Measurements from ENCODE around the gene ZNF619.

The ZNF619 gene

GRCh38 chr3:40465456-40465855, 11.5 kb upstream of the ZNF619 start:
- no peak for DNase-seq (ENCODE audit: low spot score)

DNA sequence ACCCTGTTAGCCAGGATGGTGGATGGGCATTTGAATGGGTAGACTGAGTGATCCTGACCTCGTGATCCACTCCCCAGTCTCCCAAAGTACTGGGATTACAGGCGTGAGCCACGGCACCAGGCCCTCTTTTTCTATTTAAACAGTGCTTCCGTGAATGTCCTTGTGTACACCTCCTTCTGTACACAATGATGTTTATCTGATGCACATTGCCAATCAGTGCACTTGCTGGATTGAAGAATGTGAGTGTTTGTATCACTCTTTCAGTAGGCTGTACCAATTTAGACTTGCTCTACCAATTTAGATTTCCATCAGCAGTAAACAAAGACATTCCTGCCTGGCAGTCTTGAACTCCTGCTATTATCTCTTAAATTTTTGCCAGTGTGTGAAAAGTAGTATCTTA, 8.9 kb upstream of the ZNF619 start:
- no peak for DNase-seq (ENCODE audit: low spot score)

DNA sequence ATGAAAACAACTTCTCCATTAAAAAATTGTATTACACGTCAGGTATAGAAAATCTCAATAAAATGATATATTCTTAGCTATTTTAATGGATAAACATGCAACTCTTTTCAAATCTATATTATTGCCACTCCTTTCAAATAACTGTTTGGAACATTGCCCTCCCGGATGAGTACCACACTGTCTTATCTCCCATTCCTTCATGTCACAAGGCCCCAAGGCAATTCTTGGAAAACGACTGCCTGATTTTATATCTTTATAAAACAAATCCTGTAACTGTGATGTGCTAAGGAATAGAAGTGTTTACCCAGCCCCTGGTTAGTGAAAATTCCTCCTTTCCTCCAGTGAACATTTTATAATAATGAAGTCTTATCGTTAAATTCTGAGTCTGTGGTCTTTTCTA, 6.2 kb upstream of the ZNF619 start:
- DNase-seq (ENCODE audit: low spot score): no peak

DNA sequence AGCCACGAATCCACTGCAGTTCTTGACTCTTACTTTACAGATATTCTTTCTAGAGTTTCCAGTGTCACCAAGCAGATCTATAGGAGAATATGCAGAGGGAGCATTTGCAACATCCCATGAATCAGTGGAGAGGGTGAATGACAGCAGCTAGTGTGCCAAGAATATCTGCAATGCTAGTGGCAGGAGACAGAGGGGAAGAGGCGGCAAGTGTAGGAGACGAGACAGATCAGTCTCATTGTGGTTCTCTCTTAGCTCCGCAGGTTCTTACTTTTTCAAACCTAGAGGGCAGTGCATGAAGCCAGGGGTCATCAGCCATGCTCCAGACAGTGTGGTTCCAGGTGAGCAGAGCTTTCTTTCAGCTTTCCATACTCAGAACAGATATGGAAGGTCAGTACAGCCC, 744 bp downstream of the ZNF619 start:
- peak; percentile 69 for DNase-seq (ENCODE audit: low spot score)

DNA sequence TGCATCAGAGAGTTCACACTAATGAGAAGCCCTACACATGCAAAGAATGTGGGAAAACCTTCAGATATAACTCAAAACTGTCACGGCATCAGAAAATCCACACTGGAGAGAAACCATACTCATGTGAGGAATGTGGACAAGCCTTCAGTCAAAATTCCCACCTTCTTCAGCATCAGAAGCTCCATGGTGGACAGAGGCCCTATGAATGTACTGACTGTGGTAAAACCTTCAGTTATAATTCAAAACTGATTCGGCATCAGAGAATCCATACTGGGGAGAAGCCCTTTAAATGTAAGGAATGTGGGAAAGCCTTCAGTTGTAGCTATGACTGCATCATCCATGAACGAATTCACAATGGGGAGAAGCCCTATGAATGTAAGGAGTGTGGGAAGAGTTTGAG, 10.2 kb downstream of the ZNF619 start:
- no peak for DNase-seq (ENCODE audit: low spot score)

- DNase-seq (ENCODE audit: low spot score): no peak
These were observed 14.0 kb downstream of the ZNF619 start for GRCh38 chr3:40490916-40491315.

DNA sequence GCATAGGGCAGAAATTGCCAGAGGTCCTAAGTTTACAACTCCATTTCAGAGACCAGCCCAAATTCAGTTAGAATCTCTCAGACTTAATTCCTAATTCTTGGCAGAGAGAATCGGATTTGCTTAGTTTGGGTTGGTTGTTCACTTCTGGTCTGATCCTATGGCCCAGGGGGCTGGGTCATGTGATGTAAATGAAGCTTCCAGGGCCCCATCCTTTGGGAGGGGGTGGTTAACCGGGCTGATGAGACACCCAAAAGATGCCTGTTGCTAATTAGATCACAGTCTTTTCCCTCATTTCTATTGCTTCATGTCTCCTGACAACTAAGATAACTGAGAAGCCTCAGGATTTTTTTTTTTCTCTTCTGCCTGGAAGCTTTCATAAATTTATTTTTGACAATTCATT, 17.8 kb downstream of the ZNF619 start:
- no peak for DNase-seq (ENCODE audit: low spot score)

GRCh38 chr3:40497288-40497687, 20.4 kb downstream of the ZNF619 start:
- DNase-seq (ENCODE audit: low spot score): no peak

GRCh38 chr3:40499952-40500351, 23.0 kb downstream of the ZNF619 start:
- DNase-seq (ENCODE audit: low spot score): no peak

- DNase-seq (ENCODE audit: low spot score): no peak
These were observed 25.1 kb downstream of the ZNF619 start for GRCh38 chr3:40502034-40502433.

- DNase-seq (ENCODE audit: low spot score): no peak
These were observed 27.9 kb downstream of the ZNF619 start for GRCh38 chr3:40504636-40505430.

DNA sequence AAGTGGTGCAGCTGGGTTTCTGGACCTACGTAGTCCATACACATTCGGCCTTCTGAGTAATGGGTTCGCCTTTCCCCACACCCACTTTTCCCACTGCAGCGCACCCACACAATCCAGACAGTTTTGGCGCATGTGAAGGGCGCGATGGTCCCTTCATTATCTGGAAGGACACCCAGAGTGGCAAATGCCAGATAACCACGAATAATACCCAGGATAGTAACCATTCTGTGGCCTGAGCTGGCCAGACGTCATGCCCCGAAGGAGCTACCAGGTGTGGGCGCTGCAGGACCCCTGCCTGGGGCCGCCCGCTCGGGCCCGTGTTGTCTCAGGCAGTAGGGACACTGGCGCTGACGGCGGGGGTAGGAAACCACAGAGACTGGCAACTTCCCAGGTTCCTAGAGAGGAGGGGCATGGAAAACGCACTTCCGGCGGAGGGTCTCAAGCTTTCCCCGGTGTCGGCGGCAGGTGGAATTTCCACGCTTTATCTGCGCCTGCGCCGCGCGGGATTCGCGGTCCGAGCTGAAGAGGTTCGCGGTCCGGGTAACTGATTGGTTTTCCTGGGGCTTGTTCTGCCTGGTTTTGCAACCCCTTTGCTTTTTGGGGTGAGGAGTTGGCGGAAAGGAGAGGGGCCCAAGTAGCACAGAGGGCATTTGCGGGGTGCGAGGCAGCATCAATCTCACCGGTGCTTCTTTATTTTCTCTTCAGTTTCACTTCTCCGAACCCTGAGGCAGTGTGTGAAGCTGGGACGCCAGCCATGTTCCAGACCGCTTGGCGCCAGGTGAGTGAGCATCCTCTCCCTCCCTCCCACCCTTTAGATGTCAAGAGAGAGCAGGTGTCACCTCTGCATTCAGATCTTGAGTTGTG, 28.9 kb downstream of the ZNF619 start, which contains the start of gene ZNF620:
ZNF620 (plus strand) TSS at position 441 of the 864 bp plus-strand sequence; CDS start at position 755, 314 bp downstream.
- peak; percentile 77 for DNase-seq (ENCODE audit: low spot score)

- DNase-seq (ENCODE audit: low spot score): no peak
These were observed 34.3 kb downstream of the ZNF619 start for GRCh38 chr3:40511031-40511718.

- DNase-seq (ENCODE audit: low spot score): no peak
These were observed 39.3 kb downstream of the ZNF619 start for GRCh38 chr3:40516201-40516600.

GRCh38 chr3:40518067-40518466, 41.1 kb downstream of the ZNF619 start:
- DNase-seq (ENCODE audit: low spot score): no peak

DNA sequence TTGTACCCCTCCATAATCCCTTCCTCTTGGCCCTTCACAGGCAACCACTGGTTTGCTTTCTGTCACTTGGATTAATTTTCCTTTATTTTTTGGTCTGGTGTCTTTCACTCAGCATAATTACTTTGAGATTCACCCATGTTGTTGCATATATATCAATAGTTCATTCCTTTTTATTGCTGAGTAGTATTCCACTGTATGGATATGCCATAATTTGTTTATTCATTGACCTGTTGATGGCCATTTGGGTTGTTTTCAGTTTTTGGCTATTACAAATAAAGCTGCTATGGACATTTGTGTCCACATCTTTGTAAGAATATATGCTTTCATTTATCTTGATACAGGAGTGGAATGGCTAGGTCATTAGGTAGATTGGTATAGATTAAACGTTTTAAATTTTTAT, 41.9 kb downstream of the ZNF619 start:
- DNase-seq (ENCODE audit: low spot score): no peak

DNA sequence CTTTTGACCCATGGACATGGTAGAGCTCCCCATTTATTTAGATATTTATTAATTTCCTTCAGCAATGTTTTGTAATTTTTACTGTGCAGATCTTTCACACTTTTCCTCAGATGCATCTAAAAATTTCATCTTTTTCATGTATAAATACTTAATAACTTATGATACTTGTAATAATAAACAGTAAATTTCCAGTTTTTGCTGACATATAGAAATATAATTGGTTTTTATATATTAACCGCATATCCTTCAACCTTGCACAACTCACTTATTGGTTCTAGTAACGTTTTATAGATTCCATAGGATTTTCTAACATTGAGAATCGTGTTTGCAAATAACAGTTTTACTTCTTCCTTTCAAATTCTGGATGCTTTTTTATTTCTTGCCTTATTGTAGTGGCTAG, 44.3 kb downstream of the ZNF619 start:
- no peak for DNase-seq (ENCODE audit: low spot score)

DNA sequence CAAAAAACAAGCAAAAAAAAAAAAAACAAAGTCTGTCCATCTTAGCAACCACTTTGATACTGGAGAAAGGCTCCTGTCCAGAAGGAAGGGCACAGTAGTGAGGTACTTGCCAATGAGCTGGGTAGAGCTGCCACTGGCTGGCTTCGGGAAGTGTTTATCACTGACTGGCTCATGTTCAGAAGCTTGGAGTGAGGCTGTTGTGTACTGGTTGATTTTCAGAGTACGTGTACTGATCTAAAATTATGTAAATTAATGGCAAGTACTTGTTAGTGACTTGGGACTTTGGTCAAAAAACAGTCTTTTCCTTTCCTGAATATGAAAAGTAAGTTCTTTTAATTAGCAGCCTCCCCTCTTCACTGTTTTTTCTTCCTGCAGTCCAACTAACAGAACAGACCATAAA, 46.9 kb downstream of the ZNF619 start:
- no peak for DNase-seq (ENCODE audit: low spot score)

GRCh38 chr3:40524222-40524567, 47.3 kb downstream of the ZNF619 start:
- no peak for DNase-seq (ENCODE audit: low spot score)

- peak; percentile 88 for DNase-seq (ENCODE audit: low spot score)
These were observed 47.8 kb downstream of the ZNF619 start, which contains the start of gene ZNF621 for GRCh38 chr3:40524568-40525285. Gene ZNF621, plus strand, starts transcription at chr3:40524960. Its CDS starts 881 bp downstream, at chr3:40525841.

DNA sequence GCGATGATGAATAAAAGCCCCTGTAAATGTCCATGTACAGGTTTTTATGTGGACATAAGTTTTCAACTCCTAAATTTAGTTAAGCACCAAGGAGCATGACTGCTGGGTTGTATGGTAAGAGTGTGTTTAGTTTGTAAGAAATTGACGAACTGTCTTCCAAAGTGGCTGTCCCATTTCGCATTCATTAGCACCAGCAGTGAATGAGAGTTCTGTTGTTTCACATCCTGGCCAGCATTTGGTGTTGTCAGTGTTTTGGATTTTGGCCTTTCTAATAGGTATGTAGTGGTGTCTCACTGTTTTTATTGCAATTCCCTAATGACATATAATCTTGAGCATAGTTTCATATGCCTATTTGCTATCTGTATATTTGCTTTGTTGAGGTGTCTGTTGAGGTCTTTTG, 51.5 kb downstream of the ZNF619 start:
- no peak for DNase-seq (ENCODE audit: low spot score)

GRCh38 chr3:40532252-40532651, 55.3 kb downstream of the ZNF619 start:
- DNase-seq (ENCODE audit: low spot score): no peak

All from putamen (tissue), 1 donor.